ENCODE results near the gene COL18A1. TPM values are rescaled to one million over a fixed set of nuclear protein-coding genes. Genes with fewer than 3 reads are reported as not detected.

Gene COL18A1
- total RNA-seq, 2 experiments from 2014 or later: 8.0 to 8.8 TPM

DNA sequence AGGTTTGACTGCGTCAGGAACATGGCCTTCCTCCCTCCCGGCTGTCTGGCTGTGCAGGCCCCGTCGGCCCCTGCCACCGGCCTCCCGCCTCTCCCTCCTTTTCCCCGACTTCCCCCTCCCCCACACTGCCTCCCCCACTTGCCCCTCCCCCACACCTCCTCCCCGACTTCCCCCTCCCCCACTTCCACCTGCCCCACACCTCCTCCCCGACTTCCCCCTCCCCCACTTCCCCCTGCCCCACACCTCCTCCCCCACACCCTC is 84.7 kb downstream of the COL18A1 start:
- no peak overlapping the region for H3K4me3 Mint-ChIP-seq
- ChIA-PET POLR2A (no interaction called here), CTCF (no interaction called here)
- H3K36me3 Mint-ChIP-seq (ENCODE audit: low read depth): no peaks in the 10 kb centered on the region
- no peaks in the 10 kb centered on the region for H3K9me3 Mint-ChIP-seq (ENCODE audit: low read depth)
- H3K27ac Mint-ChIP-seq: no peak overlapping the region
- DNase-seq (no peak), ATAC-seq (no peak)
- no peaks in the 10 kb centered on the region for H3K4me1 Mint-ChIP-seq
- H3K27me3 Mint-ChIP-seq: no peaks in the 10 kb centered on the region
- intact Hi-C loops (cut with DNase I, micrococcal nuclease): no loop called here

DNA sequence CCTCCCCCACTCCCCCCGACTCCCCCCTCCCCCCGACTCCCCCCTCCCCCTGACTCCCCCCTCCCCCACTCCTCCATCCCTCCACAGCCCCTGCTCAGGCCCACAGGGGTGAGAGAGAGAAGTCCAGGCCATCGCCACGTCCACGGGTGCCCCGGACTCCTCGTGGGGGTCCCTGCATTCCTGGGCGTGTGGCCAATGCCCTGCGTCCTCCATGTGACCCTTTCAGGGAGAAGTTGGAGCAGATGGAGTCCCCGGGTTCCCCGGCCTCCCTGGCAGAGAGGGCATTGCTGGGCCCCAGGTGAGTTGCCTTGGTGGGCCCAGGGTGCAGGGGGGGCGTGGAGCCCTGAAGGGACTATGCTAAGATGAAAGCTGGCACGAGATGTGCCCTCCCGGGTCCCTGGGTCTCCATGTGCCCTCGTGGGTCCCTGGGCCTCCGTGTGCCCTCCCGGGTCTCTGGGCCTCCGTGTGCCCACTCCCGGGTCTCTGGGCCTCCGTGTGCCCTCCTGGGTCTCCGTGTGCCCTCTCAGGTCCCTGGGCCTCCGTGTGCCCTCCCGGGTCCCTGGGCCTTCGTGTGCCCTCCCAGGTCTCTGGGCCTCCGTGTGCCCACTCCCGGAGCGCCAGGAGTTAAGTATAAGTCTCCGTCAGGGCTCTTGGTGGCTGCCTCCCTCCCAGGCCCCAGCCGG is 85.2 kb downstream of the COL18A1 start:
- intact Hi-C loops (cut with DNase I, micrococcal nuclease): no loop called here
- no peak overlapping the region for H3K27ac Mint-ChIP-seq
- ChIA-PET POLR2A (no interaction called here), CTCF (no interaction called here)
- no peaks in the 10 kb centered on the region for H3K36me3 Mint-ChIP-seq (ENCODE audit: low read depth)
- no peaks in the 10 kb centered on the region for H3K27me3 Mint-ChIP-seq
- ATAC-seq: no peak
- no peaks in the 10 kb centered on the region for H3K4me1 Mint-ChIP-seq
- no peaks in the 10 kb centered on the region for H3K9me3 Mint-ChIP-seq (ENCODE audit: low read depth)
- DNase-seq: no peak
- no peak overlapping the region for H3K4me3 Mint-ChIP-seq

DNA sequence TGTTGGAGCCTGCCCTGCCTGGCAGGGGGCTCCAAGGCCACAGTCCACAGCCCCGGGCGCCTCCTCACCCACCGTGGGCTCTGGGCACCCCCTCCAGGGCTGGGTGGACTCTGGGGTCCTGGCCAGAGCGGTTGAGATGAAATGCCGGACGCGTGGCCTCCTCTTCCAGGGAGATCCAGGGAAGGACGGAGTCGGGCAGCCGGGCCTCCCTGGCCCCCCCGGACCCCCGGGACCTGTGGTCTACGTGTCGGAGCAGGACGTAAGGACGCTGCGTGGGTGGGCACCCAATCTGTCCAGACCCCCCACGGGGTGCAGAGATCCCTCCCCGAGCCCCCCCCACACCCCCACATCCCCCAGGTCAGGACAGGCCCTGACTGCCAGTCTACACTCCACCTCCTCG is 86.1 kb downstream of the COL18A1 start:
- intact Hi-C loops (cut with DNase I, micrococcal nuclease): no loop called here
- H3K27ac Mint-ChIP-seq: no peak overlapping the region
- H3K36me3 Mint-ChIP-seq (ENCODE audit: low read depth): no peaks in the 10 kb centered on the region
- H3K4me1 Mint-ChIP-seq: no peaks in the 10 kb centered on the region
- POLR2A ChIA-PET: no interaction called here
- H3K27me3 Mint-ChIP-seq: no peaks in the 10 kb centered on the region
- H3K4me3 Mint-ChIP-seq: no peak overlapping the region
- CTCF ChIA-PET: no interaction called here
- H3K9me3 Mint-ChIP-seq (ENCODE audit: low read depth): no peaks in the 10 kb centered on the region
- DNase-seq (no peak), ATAC-seq (no peak)

DNA sequence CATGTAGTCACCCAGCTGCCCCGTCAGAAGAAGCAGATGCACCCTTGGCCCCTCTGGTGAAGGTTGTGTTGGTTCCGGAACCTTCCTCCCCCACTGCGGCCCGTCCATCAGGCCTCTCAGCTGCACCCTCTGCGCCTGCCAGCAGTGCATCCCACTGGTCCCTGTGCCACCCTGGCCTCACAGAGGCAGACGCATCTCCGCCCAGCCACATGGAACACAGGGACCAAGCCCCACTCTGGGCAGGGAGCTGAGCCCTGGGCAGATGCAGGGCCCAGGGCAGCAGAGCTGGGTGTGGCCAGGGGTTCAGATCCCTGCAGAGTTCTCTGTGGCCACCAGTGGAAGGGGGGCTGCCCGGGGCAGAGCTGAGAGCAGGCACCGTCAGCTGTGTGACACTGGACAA is 86.7 kb downstream of the COL18A1 start:
- H3K27ac Mint-ChIP-seq: no peak overlapping the region
- ChIA-PET POLR2A (interaction anchor here (0.6 kb wide), 1 partner anchor 85 kb away, joined by 3 read pairs; no protein-coding TSS in a partner anchor), CTCF (interaction anchor here (0.7 kb wide), 1 partner anchor 950 kb away, joined by 3 read pairs; no protein-coding TSS in a partner anchor)
- ATAC-seq (no peak), DNase-seq (no peak)
- H3K4me1 Mint-ChIP-seq: no peaks in the 10 kb centered on the region
- H3K4me3 Mint-ChIP-seq: no peak overlapping the region
- intact Hi-C loops (cut with DNase I, micrococcal nuclease): no loop called here
- H3K36me3 Mint-ChIP-seq (ENCODE audit: low read depth): no peaks in the 10 kb centered on the region
- H3K9me3 Mint-ChIP-seq (ENCODE audit: low read depth): no peaks in the 10 kb centered on the region
- no peaks in the 10 kb centered on the region for H3K27me3 Mint-ChIP-seq

DNA sequence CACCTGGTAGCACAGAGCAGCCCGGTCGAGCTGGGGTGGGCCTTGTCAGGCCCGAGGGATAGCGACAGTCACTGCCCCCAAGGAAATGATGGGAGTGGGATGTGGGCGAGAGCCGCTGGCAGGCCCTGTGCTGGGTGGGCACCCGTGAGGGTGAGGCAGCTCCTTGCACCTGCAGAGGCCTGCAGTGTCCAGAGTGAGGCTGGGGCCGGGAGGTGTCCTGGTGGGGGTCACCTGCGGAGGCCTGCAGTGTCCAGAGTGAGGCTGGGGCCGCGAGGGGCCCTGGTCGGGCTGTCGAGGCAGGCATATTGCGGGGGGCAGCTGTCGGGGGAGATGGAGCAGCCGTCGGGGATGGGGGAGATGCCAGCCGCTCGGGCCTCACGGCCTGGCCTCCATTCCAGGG is 87.8 kb downstream of the COL18A1 start:
- Mint-ChIP-seq H3K27ac (no peak overlapping the region), H3K27me3 (no peaks in the 10 kb centered on the region), H3K4me1 (no peaks in the 10 kb centered on the region), H3K36me3 (ENCODE audit: low read depth) (no peaks in the 10 kb centered on the region), H3K4me3 (no peak overlapping the region), H3K9me3 (ENCODE audit: low read depth) (no peaks in the 10 kb centered on the region)
- ChIA-PET POLR2A (no interaction called here), CTCF (interaction anchor here (0.6 kb wide), 1 partner anchor 9 kb away, joined by 3 read pairs; no protein-coding TSS in a partner anchor)
- ATAC-seq (no peak), DNase-seq (no peak)
- intact Hi-C loops (cut with DNase I, micrococcal nuclease): no loop called here

DNA sequence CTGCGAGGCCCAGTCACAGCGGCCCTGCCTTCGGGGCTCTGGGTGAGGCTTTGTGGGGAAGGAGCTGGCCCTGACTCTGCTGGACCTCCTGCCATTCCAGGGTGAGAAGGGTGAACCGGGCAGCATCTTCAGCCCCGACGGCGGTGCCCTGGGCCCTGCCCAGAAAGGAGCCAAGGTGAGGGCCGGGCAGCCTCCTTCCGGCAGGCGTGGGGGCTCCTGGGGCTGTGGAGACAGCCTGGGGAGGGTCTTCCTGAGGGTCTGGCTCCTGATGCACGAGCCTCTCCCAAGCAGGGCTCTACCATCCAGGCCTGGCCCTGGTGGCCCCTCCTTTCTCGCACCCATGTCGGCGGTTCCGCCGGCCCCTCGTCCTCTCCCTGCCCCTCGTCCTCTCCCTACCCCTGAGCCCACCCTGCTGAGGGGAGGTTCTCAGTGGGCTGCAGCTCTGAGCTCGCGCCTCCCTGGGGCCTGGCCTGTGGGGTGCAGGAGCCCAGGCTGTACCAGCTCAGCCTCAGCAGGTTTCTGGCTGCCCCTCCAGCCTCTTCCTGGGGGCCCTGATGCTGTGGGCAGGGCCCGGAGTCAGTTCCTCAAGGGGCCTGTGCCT is 88.5 kb downstream of the COL18A1 start:
- no peaks in the 10 kb centered on the region for H3K9me3 Mint-ChIP-seq (ENCODE audit: low read depth)
- no peak overlapping the region for H3K4me3 Mint-ChIP-seq
- ATAC-seq (no peak), DNase-seq (no peak)
- H3K36me3 Mint-ChIP-seq (ENCODE audit: low read depth): no peaks in the 10 kb centered on the region
- POLR2A ChIA-PET: no interaction called here
- no peaks in the 10 kb centered on the region for H3K4me1 Mint-ChIP-seq
- no peaks in the 10 kb centered on the region for H3K27me3 Mint-ChIP-seq
- CTCF ChIA-PET: no interaction called here
- no peak overlapping the region for H3K27ac Mint-ChIP-seq
- intact Hi-C loops (cut with DNase I, micrococcal nuclease): no loop called here

DNA sequence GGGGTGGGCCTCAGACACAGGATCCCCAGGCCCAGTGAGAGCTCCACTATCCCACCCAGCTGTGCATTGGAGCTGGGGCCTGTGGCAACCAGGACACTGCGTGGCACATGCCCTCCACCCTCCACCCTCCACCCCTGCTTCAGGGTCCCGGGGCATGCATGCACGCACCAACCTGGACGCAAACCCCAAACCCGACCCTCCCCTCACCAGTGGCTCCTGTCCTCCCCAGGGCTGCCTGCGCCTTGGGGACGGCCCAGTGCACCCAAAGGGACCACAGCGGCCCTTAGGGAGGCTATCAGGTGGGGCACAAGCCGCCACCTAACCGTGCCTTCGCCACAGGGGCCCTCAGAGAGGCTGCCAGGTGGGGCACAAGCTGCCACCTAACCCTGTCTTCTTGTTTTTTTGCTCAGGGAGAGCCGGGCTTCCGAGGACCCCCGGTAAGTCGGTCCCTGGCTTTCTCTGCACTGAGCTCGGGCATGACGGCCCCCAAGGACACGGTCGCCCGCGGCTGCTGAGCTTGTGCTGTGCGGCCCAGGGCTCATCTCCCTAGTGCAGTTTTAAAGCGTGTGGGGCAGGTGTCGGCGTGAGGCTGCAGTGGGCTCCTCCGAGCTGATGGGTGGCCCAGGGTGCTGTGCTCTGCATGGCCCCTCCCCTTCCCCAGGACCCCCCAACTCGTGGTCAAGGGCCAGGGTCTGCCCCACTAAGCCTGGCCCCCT is 89.3 kb downstream of the COL18A1 start:
- Mint-ChIP-seq H3K36me3 (ENCODE audit: low read depth) (no peaks in the 10 kb centered on the region), H3K4me1 (no peaks in the 10 kb centered on the region), H3K27me3 (no peaks in the 10 kb centered on the region), H3K9me3 (ENCODE audit: low read depth) (no peaks in the 10 kb centered on the region), H3K4me3 (no peak overlapping the region), H3K27ac (no peak overlapping the region)
- ChIA-PET CTCF (no interaction called here), POLR2A (no interaction called here)
- DNase-seq (no peak), ATAC-seq (no peak)
- intact Hi-C loops (cut with DNase I, micrococcal nuclease): no loop called here

DNA sequence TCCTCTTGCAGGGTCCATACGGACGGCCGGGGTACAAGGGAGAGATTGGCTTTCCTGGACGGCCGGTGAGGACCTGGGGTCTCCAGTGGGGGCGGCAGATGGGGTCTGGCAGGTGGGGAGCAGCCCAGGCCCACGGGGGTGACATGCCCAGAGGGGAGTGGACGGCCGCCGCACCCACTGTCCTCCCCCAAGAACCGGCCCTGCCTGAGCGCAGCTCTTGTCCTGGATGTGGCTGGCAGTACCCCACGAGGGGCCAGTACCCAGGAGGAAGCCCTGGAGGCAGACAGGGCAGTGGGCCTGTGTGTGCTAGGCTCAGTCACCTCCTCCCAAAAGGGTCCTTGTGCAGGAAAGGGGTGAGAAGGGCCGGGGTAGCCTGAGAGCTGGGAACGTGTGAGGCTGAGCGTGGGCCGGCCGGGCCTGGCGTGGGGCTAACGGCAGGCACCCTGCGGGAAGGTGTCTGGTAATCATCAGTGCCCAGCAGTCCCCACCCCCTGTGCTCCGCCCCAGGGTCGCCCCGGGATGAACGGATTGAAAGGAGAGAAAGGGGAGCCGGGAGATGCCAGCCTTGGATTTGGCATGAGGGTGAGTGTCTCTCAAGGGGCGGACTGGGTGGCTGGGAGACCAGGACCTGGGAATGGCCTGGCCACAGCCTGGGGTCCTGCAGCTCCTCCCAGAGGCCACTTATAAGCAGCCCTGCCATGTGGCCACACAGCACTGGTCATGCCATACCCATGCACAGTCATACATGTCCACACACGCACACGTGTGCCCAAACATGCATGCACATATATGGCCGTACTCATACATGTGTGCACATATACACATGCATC is 90.1 kb downstream of the COL18A1 start:
- Mint-ChIP-seq H3K4me3 (no peak overlapping the region), H3K9me3 (ENCODE audit: low read depth) (no peaks in the 10 kb centered on the region), H3K36me3 (ENCODE audit: low read depth) (no peaks in the 10 kb centered on the region), H3K27me3 (no peaks in the 10 kb centered on the region), H3K4me1 (no peaks in the 10 kb centered on the region), H3K27ac (no peak overlapping the region)
- intact Hi-C loops (cut with DNase I, micrococcal nuclease): no loop called here
- ATAC-seq: no peak
- DNase-seq: no peak
- POLR2A ChIA-PET: no interaction called here
- CTCF ChIA-PET: no interaction called here

DNA sequence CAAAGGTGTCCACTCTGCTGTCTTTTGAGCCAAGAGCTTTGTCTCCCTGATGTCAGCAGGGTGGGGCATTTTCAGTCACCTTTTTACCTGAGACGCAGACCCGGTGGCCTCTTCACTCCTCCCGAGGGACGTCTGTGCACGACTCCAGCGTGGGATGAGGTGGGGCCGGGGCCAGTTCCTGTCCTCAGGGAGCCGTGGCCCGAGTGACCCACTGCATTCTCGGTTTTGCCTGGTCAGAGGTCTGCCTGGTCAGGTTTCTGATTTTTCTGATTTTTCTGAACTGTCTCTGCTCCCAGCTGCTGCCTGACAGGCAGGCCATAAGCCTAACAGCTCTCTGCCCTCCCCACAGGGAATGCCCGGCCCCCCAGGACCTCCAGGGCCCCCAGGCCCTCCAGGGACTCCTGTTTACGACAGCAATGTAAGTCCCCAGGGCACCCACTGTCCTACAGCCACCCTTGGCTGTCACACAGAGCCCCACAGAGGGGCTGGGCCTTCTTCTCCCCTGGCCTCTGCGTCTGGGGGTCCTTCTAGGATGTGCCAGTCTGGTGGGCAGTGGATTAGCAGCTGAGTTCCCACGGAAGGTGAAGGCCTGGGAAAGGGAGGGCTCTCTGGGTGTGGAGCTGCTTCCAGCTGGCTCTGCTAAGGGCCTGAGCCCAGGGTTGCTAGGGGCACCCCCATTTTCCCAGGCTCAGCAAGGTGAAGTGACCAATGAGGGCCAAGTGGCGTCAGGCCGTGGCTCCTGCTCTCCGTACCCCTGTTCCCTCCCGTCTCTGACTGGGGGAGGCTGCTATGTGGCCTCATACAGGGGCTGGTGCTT is 91.4 kb downstream of the COL18A1 start:
- intact Hi-C loops (cut with DNase I, micrococcal nuclease): no loop called here

DNA sequence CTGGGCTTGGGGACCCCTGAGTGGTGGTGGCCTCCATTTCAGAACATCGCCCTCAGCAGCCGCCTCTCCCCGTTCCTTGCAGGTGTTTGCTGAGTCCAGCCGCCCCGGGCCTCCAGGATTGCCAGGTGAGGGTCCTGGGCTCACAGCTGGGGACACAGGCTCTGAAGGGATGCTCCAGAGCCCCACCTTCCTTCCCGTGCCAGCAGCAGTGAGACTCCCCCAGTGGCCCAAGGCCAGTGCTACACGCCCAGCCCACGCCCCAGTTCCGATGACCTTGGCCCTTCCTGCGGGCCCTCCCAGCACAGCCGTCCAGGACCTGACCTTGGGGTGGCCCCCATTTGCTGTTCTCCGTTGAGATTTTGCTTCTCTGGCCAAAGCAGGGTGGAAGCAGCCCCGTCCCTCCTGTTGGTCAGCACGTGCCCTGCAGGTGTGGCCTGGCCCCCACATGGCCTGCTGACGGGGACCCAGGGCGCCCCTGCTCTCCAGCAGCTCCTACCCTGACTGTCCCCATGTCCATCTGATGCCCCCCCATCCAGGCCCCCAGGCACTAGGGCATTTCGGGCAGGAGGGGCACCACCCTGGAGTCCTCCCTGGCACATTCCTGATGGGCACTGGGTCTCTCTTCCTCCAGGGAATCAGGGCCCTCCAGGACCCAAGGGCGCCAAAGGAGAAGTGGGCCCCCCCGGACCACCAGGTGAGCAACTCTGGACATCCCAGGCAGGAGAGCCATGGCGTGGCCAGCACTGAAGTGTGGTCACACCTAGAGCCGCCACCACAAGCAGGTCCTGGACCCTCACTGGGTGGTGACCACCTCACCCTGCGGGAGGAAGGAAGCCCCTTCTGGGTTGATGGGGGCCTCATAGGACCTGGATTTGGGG is 92.2 kb downstream of the COL18A1 start:
- no peak for ATAC-seq
- no peaks in the 10 kb centered on the region for H3K4me1 Mint-ChIP-seq
- CTCF ChIA-PET: no interaction called here

More for the DNA sequence above, 91.4 kb downstream of the COL18A1 start:
- Mint-ChIP-seq H3K36me3 (ENCODE audit: low read depth) (no peaks in the 10 kb centered on the region), H3K4me3 (no peak overlapping the region), H3K9me3 (ENCODE audit: low read depth) (no peaks in the 10 kb centered on the region), H3K4me1 (no peaks in the 10 kb centered on the region), H3K27ac (no peak overlapping the region), H3K27me3 (no peaks in the 10 kb centered on the region)
- ChIA-PET CTCF (no interaction called here), POLR2A (no interaction called here)
- no peak for ATAC-seq
- no peak for DNase-seq

More for the DNA sequence above, 92.2 kb downstream of the COL18A1 start:
- no peaks in the 10 kb centered on the region for H3K27me3 Mint-ChIP-seq
- DNase-seq: no peak
- no peaks in the 10 kb centered on the region for H3K9me3 Mint-ChIP-seq (ENCODE audit: low read depth)
- no peak overlapping the region for H3K4me3 Mint-ChIP-seq
- H3K27ac Mint-ChIP-seq: no peak overlapping the region
- POLR2A ChIA-PET: no interaction called here
- no peaks in the 10 kb centered on the region for H3K36me3 Mint-ChIP-seq (ENCODE audit: low read depth)
- intact Hi-C loops (cut with DNase I, micrococcal nuclease): no loop called here
